Natural killer cell (primary cell): ENCODE data around the gene SNED1. TPM values are rescaled to one million over a fixed set of nuclear protein-coding genes. Genes with fewer than 3 reads are reported as not detected.
"Not testable (repeated sequence)": the region's sequence is repeated elsewhere in the genome, so short reads cannot be mapped to it uniquely, and the experiment has no call there.

Source experiments
- ATAC-seq, 3 donors: fragments of 150-1000 bp in 2 of 3; fragments of 200-7000 bp in 1 of 3; cut with Tn5 transposase; 1 replicate in 1 of 3; 2 replicates in 2 of 3; pipeline ENCODE4 v1.10.0; 2021; ENCODE audit warnings: mild to moderate bottlenecking in 2 of 3, moderate library complexity in 2 of 3
- DNase-seq, 2 donors: peaks; one replicate each; pipeline versions ENCODE4 v3.0.0 to v3.0.0-alpha.2; 2013 to 2021; ENCODE audit warnings: mixed read lengths in 1 of 2
- H3K27ac ChIP-seq: one replicate; pipeline ENCODE4 v1.5.1; 2013; ENCODE audit warnings: mild to moderate bottlenecking, low read length
- H3K27me3 ChIP-seq: one replicate; pipeline ENCODE4 v1.6.1; 2013; ENCODE audit warnings: low read length; ENCODE audit not compliant: control insufficient read depth, insufficient read depth
- H3K36me3 ChIP-seq: one replicate; pipeline ENCODE4 v1.6.1; 2013; ENCODE audit warnings: low read length; ENCODE audit not compliant: control insufficient read depth, insufficient read depth
- H3K4me1 ChIP-seq: one replicate; pipeline ENCODE4 v1.6.1; 2013; ENCODE audit warnings: low read length; ENCODE audit not compliant: control insufficient read depth, insufficient read depth
- H3K4me3 ChIP-seq: one replicate; pipeline ENCODE4 v1.5.1; 2013; ENCODE audit warnings: low read length
- H3K9me3 ChIP-seq: one replicate; pipeline ENCODE4 v1.6.1; 2013; ENCODE audit warnings: low read length; ENCODE audit not compliant: control insufficient read depth, insufficient read depth
- H3K27ac Mint-ChIP-seq, 2 donors: one replicate each; pipeline ENCODE4 v1.8.0; 2022; ENCODE audit warnings: mild to moderate bottlenecking in 2 of 2, mixed read lengths in 2 of 2, moderate library complexity in 1 of 2
- H3K27me3 Mint-ChIP-seq, 2 donors: one replicate each; pipeline ENCODE4 v1.8.0; 2022; ENCODE audit warnings: low read depth in 2 of 2, mixed read lengths in 2 of 2
- H3K36me3 Mint-ChIP-seq: one replicate; pipeline ENCODE4 v1.8.0; 2022; ENCODE audit warnings: mixed read lengths
- H3K4me1 Mint-ChIP-seq, 2 donors: one replicate each; pipeline ENCODE4 v1.8.0; 2022; ENCODE audit warnings: mixed read lengths in 2 of 2
- H3K4me3 Mint-ChIP-seq: one replicate; pipeline ENCODE4 v1.8.0; 2022; ENCODE audit warnings: mild to moderate bottlenecking, moderate library complexity, mixed read lengths
- H3K9me3 Mint-ChIP-seq, 2 donors: one replicate each; pipeline ENCODE4 v1.8.0; 2022; ENCODE audit warnings: mixed read lengths in 2 of 2
- WGBS: methylation state at CpG from one replicate; pipeline ENCODE4 v1.1.7; 2013; ENCODE audit warnings: missing lambda C conversion rate; ENCODE audit not compliant: insufficient coverage; 5-methylcytosine and 5-hydroxymethylcytosine counted together
- intact Hi-C: fragments of 100-400 bp; cut with micrococcal nuclease; formaldehyde crosslinking; loops from one replicate; pipeline ENCODE4 v1.14.2; 2022
- total RNA-seq, 4 donors: library from RNA; stranded (reverse); fragments of 120-200 nt in 1 of 4; gene quantifications; one replicate each; pipeline versions ENCODE4 v1.2.3 to v1.2.4, GENCODE V29; 2013 to 2022
- TF ChIP-seq, protein P1 (sequence below): fragments of 200-600 bp; IDR thresholded peaks from one replicate; pipeline ENCODE4 v1.8.0; 2022; ENCODE audit warnings: antibody characterized with exemption

SNED1 gene
- total RNA-seq, 3 donors from 2014 or later (not counting 1 experiment from before 2014, with no cell fraction given): 0.97 to 4.9 (median 2.5) TPM

DNA sequence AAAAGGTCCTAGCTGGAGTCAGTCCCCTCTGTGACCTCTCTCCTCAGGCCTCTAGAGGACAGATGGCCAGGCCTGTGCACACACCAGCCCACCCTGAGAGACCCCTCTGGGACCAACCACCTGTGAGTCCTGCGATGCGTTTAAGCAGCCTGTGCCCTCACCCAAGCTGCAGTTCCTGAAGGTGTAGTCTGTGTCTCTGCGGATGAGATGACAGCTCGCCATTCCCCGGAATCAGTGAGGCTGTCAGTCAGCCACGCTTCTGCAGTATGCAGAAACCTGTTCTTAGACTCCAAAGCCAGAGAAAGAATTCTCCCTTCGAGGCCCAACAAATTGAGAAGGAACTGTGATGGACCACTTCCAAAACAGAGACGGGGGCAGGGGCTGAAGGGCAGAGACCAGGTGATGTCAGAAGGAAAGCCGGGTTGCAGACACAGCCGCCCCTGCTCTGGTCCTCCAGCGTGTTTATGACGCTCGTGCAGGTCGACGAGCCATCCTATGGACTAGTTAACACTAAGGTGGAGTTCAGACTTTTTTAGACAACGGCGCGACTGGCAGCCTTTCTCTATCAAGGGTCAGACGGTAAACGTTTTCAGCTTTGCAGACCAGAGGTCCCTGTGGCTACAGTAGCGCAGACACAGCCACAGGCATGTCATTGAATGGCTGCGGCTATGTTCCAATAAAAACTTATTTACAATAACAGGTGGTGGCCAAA is 93.5 kb downstream of the SNED1 start:
- no peaks in the 10 kb centered on the region for H3K27me3 ChIP-seq
- Mint-ChIP-seq H3K9me3 (no peaks in the 10 kb centered on the region), H3K27ac (no peak overlapping the region), H3K36me3 (no peaks in the 10 kb centered on the region), H3K4me3 (no peak overlapping the region), H3K27me3 (no peaks in the 10 kb centered on the region), H3K4me1 (peaks cover 11 to 18% of the 10 kb centered on the region in 2 donors)
- H3K4me1 ChIP-seq: peaks cover 5% of the 10 kb centered on the region
- H3K4me3 ChIP-seq: no peak overlapping the region
- H3K9me3 ChIP-seq: no peaks in the 10 kb centered on the region
- DNase-seq: no peak
- 96% methylated on average over 22 of the region's 22 CpGs for WGBS
- peaks cover 79% of the 10 kb centered on the region for H3K36me3 ChIP-seq
- TF ChIP-seq, protein P1, sequence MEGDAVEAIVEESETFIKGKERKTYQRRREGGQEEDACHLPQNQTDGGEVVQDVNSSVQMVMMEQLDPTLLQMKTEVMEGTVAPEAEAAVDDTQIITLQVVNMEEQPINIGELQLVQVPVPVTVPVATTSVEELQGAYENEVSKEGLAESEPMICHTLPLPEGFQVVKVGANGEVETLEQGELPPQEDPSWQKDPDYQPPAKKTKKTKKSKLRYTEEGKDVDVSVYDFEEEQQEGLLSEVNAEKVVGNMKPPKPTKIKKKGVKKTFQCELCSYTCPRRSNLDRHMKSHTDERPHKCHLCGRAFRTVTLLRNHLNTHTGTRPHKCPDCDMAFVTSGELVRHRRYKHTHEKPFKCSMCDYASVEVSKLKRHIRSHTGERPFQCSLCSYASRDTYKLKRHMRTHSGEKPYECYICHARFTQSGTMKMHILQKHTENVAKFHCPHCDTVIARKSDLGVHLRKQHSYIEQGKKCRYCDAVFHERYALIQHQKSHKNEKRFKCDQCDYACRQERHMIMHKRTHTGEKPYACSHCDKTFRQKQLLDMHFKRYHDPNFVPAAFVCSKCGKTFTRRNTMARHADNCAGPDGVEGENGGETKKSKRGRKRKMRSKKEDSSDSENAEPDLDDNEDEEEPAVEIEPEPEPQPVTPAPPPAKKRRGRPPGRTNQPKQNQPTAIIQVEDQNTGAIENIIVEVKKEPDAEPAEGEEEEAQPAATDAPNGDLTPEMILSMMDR: no peak
- intact Hi-C loops: no loop called here
- H3K27ac ChIP-seq: no peak overlapping the region
- ATAC-seq: no peak

DNA sequence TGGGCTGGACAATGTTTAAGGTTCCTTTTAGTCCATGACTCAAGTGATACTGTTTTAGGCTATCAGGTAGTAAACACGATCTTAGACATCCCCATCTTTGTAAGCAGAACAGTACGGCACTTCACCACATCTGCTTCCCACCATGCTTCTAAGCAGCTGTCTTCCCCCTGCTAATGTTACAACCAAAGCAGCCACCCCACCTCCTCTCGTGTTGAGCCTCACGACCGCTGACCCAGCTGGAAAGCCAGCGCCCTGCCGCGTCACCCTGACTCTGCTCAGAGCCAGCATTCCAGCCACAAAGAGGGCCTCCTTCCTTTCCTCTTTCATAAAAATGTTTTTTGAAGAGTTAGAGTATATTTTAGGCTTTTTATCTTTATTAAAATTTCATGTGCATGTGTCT is 94.3 kb downstream of the SNED1 start:
- H3K27me3 ChIP-seq: no peaks in the 10 kb centered on the region
- no peak overlapping the region for H3K4me3 ChIP-seq
- Mint-ChIP-seq H3K4me1 (peaks cover 11 to 22% of the 10 kb centered on the region in 2 donors), H3K27ac (no peak overlapping the region), H3K27me3 (no peaks in the 10 kb centered on the region), H3K36me3 (no peaks in the 10 kb centered on the region), H3K4me3 (no peak overlapping the region), H3K9me3 (no peaks in the 10 kb centered on the region)
- intact Hi-C loops: no loop called here
- TF ChIP-seq, protein P1: no peak
- H3K4me1 ChIP-seq: peaks cover 5% of the 10 kb centered on the region
- H3K27ac ChIP-seq: no peak overlapping the region
- no peak for ATAC-seq
- WGBS: 62% methylated on average over 8 of the region's 8 CpGs
- no peaks in the 10 kb centered on the region for H3K9me3 ChIP-seq
- no peak for DNase-seq
- H3K36me3 ChIP-seq: peaks cover 77% of the 10 kb centered on the region

DNA sequence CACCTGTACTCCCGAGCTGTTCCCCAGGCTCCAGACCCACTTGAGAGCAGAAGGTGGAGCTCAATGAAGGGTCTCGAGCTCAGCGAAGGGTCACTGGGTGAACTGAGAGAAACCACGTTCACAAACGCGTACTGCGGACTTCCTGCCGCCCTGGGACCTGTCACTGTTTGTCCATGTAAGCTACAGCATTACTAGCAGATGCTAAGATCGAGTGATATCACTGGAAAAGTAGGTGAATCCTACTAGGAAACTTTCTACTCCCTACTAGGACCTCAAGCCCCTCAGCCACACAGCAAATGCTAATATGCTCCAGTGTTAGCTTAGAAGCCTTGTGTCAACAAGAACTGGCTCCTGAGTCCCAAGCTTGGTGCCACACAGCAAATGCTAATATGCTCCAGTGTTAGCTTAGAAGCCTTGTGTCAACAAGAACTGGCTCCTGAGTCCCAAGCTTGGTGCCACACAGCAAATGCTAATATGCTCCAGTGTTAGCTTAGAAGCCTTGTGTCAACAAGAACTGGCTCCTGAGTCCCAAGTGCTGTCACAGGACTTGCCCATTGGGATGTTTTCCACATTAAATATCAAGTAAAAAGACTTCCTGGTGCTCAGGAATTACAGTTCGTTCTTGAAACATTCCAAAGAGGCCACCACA is 94.8 kb downstream of the SNED1 start:
- intact Hi-C loops, DNase-seq, H3K36me3 Mint-ChIP-seq, H3K4me1 ChIP-seq, H3K4me3 Mint-ChIP-seq, H3K27me3 ChIP-seq, H3K27ac Mint-ChIP-seq, H3K27me3 Mint-ChIP-seq, H3K9me3 ChIP-seq, H3K27ac ChIP-seq, ATAC-seq, H3K4me3 ChIP-seq, H3K9me3 Mint-ChIP-seq: not testable (repeated sequence)
- H3K36me3 ChIP-seq: peaks cover 78% of the 10 kb centered on the region
- WGBS: 88% methylated on average over 10 of the region's 10 CpGs
- peaks cover 11 to 23% of the 10 kb centered on the region in 2 donors for H3K4me1 Mint-ChIP-seq

DNA sequence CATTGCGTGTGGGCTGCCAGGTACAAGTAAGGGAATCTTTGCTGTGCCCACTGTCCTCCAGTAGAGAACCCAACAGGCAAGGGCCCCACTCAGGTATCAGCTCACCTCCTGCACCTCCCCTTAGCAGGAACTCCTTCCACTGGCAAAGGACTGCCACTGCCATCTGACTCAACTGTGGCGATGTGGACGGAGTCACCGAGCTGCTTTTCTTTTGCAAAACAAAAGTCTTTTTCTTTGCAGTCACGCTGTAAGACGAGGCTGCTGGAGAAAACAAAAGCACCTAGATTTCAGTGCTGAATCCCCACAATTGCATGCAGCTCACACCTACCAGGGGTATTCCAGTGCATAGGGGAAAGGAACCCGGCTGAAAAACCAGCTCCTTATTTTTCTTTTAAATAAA is 95.8 kb downstream of the SNED1 start:
- Histone ChIP-seq H3K9me3 (no peaks in the 10 kb centered on the region), H3K27me3 (no peaks in the 10 kb centered on the region), H3K4me3 (no peak overlapping the region), H3K36me3 (peaks cover 76% of the 10 kb centered on the region), H3K27ac (no peak overlapping the region), H3K4me1 (peaks cover 5% of the 10 kb centered on the region)
- TF ChIP-seq, protein P1: no peak
- Mint-ChIP-seq H3K36me3 (no peaks in the 10 kb centered on the region), H3K4me1 (peaks cover 11 to 23% of the 10 kb centered on the region in 2 donors), H3K4me3 (no peak overlapping the region), H3K27ac (no peak overlapping the region), H3K9me3 (no peaks in the 10 kb centered on the region), H3K27me3 (no peaks in the 10 kb centered on the region)
- no peak for ATAC-seq
- intact Hi-C loops: no loop called here
- no peak for DNase-seq
- 99% methylated on average over 7 of the region's 7 CpGs for WGBS
